Stimulated activated naive CD8-positive, alpha-beta T cell treated with anti-CD3 and anti-CD28 coated beads, Interleukin-15, amount 100 ng/mL, for 72 hours (primary cell): ENCODE results near the gene SNX7.

Experiments used
- ATAC-seq: fragments of 150-1000 bp; cut with Tn5 transposase; 2 replicates; pipeline ENCODE4 v1.10.0; 2021; ENCODE audit warnings: mild to moderate bottlenecking, moderate library complexity
- DNase-seq, 2 donors: peaks; one replicate each; pipeline ENCODE4 v3.0.0; 2021 to 2022
- H3K27ac Mint-ChIP-seq, 2 donors: one replicate each; pipeline ENCODE4 v1.8.0; 2022; ENCODE audit warnings: mild to moderate bottlenecking in 2 of 2, mixed read lengths in 2 of 2, moderate library complexity in 2 of 2
- H3K27me3 Mint-ChIP-seq: one replicate; pipeline ENCODE4 v1.8.0; 2022; ENCODE audit warnings: mixed read lengths
- H3K4me1 Mint-ChIP-seq: one replicate; pipeline ENCODE4 v1.8.0; 2022; ENCODE audit warnings: mild to moderate bottlenecking, mixed read lengths
- H3K4me3 Mint-ChIP-seq, 2 donors: one replicate each; pipeline ENCODE4 v1.8.0; 2022; ENCODE audit warnings: mild to moderate bottlenecking in 2 of 2, mixed read lengths in 2 of 2, moderate library complexity in 1 of 2
- H3K9me3 Mint-ChIP-seq, 2 donors: one replicate each; pipeline ENCODE4 v1.8.0; 2022; ENCODE audit warnings: mixed read lengths in 2 of 2

The SNX7 gene

GRCh38 chr1:98723574-98723973 is 62.1 kb downstream of the SNX7 start:
- H3K4me1 Mint-ChIP-seq = no peaks in the 10 kb centered on the region
- H3K4me3 Mint-ChIP-seq = no peak overlapping the region
- ATAC-seq (no peak), DNase-seq (no peak)
- H3K9me3 Mint-ChIP-seq = peaks cover 0 to 5% of the 10 kb centered on the region in 2 donors
- H3K27ac Mint-ChIP-seq = no peak overlapping the region
- H3K27me3 Mint-ChIP-seq = no peaks in the 10 kb centered on the region

DNA sequence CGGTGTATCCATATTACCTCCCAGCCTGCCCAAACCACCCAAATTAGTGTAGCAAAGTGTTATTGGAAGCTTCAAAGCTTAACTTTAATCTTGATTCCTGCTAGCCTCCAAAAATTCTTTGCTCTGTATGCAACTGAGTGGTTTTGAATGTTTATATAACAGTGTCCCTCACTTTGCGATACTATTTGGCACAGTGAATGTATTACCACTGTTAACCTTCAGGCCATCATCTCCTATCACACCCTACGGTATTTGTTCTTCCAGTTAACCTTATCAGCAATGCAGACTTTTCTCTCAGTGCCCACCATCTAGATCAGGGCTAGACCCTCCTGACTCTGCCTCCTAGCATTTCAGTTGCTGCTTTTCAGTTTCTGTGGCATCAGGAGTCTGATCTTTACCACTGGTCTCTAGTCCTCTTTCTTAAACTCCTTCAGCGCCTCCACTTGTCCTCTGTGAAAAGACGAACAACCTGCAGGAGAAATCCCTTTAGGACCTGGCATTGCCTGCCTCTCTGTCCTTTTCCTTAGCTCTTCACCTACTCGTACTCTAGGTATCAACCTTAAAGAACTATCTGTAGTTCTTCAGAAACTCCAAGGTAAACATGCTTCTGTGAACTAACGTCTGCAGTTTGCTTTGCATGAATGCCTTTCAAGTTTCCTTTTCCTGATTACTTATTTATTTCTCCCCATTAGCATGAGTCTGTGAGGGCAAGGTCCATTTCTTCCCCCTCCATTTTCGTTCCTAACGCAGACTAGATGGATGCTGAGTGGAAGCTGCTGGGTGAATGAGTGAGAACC is 71.7 kb downstream of the SNX7 start:
- DNase-seq = no peak
- Mint-ChIP-seq H3K4me1 (no peaks in the 10 kb centered on the region), H3K27ac (no peak overlapping the region), H3K27me3 (peaks cover 21% of the 10 kb centered on the region), H3K4me3 (no peak overlapping the region), H3K9me3 (no peaks in the 10 kb centered on the region)
- ATAC-seq = no peak

GRCh38 chr1:98733782-98734112 is 72.2 kb downstream of the SNX7 start:
- H3K27ac Mint-ChIP-seq = no peak overlapping the region
- DNase-seq (no peak), ATAC-seq (no peak)
- no peaks in the 10 kb centered on the region for H3K4me1 Mint-ChIP-seq
- H3K9me3 Mint-ChIP-seq = no peaks in the 10 kb centered on the region
- H3K4me3 Mint-ChIP-seq = no peak overlapping the region
- H3K27me3 Mint-ChIP-seq = peaks cover 21% of the 10 kb centered on the region

DNA sequence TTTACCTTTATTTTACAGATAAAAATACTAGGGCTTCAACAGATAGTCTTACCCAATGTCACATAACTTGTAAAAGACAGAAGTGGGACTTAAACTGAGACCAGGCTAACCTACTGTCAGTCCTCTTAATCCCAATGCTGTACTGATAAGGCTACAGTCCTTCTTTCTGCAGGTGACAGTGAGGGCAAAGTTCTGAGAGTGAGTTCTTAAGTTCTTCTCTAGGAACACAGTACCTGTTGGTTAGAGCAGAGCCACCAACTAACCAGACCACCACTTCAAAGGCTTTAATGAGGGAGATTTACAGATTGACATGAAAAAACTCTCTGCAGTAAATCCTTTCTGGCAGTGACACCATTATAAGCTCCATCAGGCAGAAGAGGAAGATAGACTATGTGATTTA is 74.2 kb downstream of the SNX7 start:
- Mint-ChIP-seq H3K4me3 (no peak overlapping the region), H3K27ac (no peak overlapping the region), H3K4me1 (no peaks in the 10 kb centered on the region), H3K27me3 (peaks cover 21% of the 10 kb centered on the region), H3K9me3 (no peaks in the 10 kb centered on the region)
- ATAC-seq (no peak), DNase-seq (no peak)

- ATAC-seq (no peak), DNase-seq (no peak)
- Mint-ChIP-seq H3K27ac (no peak overlapping the region), H3K4me1 (no peaks in the 10 kb centered on the region), H3K4me3 (no peak overlapping the region), H3K9me3 (no peaks in the 10 kb centered on the region), H3K27me3 (peaks cover 21% of the 10 kb centered on the region)
Measured at GRCh38 chr1:98737835-98738234, 76.3 kb downstream of the SNX7 start.

DNA sequence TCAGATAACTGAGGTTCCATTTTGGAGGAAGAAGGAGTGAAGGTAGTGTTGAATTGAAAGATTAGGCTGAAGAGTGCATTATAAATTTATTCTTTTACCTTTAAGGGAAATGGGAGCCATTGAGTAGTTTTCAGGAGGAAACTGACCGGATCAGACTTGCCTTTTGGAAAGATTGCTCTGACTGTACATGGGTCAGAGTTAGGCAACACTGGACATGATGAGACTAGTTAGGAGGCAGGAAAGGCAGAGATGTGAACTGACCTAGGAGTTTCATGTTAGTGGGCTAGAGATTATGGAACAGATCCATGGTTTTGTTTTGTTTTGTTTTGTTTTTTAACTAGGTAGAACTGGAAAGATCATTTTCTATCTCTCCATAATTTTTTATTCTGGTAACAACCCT is 78.2 kb downstream of the SNX7 start:
- ATAC-seq (no peak), DNase-seq (no peak)
- H3K27ac Mint-ChIP-seq = no peak overlapping the region
- H3K4me3 Mint-ChIP-seq = no peak overlapping the region
- peaks cover 13% of the 10 kb centered on the region for H3K27me3 Mint-ChIP-seq
- H3K9me3 Mint-ChIP-seq = no peaks in the 10 kb centered on the region
- no peaks in the 10 kb centered on the region for H3K4me1 Mint-ChIP-seq

DNA sequence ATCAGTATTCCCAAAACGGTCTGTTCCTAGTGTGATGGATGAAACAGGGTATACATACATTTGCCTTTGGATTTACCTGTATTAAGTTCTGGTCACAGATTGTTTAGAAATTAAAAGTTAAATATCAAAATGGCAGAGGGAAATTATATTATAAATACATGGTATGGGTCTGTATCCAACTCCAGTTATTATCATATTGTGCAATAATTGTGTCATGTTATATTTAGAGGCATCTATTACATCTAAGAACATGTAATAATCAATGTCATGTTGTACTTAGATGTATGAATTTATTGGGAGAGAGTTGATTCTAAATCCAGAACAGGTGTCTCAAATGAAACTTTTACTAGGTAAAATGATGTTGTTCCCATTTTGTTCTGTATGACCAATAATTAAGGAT is 79.6 kb downstream of the SNX7 start:
- H3K4me3 Mint-ChIP-seq = no peak overlapping the region
- no peaks in the 10 kb centered on the region for H3K4me1 Mint-ChIP-seq
- H3K27ac Mint-ChIP-seq = no peak overlapping the region
- H3K27me3 Mint-ChIP-seq = peaks cover 25% of the 10 kb centered on the region
- ATAC-seq (no peak), DNase-seq (no peak)
- H3K9me3 Mint-ChIP-seq = no peaks in the 10 kb centered on the region

- no peaks in the 10 kb centered on the region for H3K9me3 Mint-ChIP-seq
- DNase-seq = no peak
- H3K4me3 Mint-ChIP-seq = no peak overlapping the region
- H3K27me3 Mint-ChIP-seq = peaks cover 12% of the 10 kb centered on the region
- no peaks in the 10 kb centered on the region for H3K4me1 Mint-ChIP-seq
- ATAC-seq = no peak
- no peak overlapping the region for H3K27ac Mint-ChIP-seq
Measured at GRCh38 chr1:98749152-98749756, 87.7 kb downstream of the SNX7 start.

DNA sequence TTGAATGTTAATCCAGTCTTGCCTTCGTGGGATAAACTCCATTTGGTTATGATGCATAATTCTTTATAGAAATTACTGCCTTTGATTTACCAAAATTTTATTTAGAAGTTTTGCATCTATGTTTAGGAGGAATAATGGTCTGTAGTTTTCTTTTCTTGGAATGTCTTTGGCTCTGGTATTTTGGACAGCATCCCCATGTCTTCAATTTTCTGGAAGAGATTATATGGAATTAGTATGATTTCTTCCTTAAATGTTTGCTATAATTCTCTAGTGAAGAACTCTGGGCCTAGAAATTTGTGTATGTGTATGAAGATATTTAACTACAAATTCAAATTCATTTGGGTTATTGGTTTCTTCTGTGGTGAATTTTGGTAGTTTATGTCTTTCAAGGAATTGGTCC is 92.7 kb downstream of the SNX7 start:
- Mint-ChIP-seq H3K27ac (no peak overlapping the region), H3K4me1 (no peaks in the 10 kb centered on the region), H3K9me3 (no peaks in the 10 kb centered on the region), H3K4me3 (no peak overlapping the region), H3K27me3 (no peaks in the 10 kb centered on the region)
- DNase-seq (no peak), ATAC-seq (no peak)

DNA sequence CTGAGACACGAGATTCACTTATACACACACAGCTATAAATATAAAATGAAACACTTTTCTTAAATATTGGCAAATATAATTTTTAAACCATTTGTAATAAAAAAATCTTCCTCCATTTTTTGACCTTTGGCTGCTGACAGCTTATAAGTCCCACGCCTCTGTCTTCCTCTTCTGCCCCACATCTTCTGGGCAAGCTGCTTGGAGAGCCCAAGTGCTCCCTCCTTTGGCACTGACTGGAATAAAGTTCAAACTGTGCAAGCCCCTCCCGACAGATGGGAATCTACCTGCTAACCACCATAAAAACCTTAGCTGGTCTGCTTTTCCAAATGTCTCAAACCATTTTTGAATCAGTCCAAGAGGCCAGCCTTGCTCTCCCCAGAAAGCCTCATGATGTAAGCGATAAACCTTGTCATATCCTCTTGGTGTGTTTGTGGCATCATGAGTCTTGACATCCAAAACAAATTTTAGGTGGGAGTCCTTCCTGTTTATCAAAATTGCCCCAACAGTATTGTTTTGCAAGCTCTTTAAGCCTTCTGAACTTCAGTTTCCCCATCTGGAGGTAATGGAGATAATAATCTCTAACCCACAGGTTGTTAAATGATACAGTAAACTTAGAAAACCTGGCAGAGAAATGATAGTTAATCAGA is 99.8 kb downstream of the SNX7 start:
- ATAC-seq = no peak
- no peak for DNase-seq
- Mint-ChIP-seq H3K4me3 (no peak overlapping the region), H3K27ac (no peak overlapping the region), H3K4me1 (no peaks in the 10 kb centered on the region), H3K9me3 (no peaks in the 10 kb centered on the region), H3K27me3 (no peaks in the 10 kb centered on the region)

- no peaks in the 10 kb centered on the region for H3K27me3 Mint-ChIP-seq
- H3K4me3 Mint-ChIP-seq = no peak overlapping the region
- ATAC-seq (no peak), DNase-seq (no peak)
- no peak overlapping the region for H3K27ac Mint-ChIP-seq
- no peaks in the 10 kb centered on the region for H3K9me3 Mint-ChIP-seq
- no peaks in the 10 kb centered on the region for H3K4me1 Mint-ChIP-seq
Measured at GRCh38 chr1:98763488-98764150, 102.1 kb downstream of the SNX7 start.

DNA sequence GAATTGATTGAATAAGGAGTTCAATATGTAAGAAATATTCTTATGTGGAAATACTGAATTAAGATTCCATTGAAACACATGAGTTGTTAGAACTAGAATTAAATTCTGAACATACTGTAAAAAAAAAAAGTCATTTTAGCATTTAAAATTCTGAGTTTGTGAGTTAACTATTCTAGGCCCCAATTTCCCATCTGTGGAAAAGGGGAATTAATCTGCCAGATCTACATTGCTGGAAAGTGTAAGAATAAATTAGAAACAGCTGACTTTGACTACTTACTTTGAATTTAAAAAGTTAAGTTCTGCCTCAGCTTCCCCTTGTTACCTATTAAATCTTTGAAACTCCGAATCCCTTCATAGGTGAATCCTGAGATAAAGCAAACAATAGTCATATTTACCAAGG is 103.0 kb downstream of the SNX7 start:
- DNase-seq (no peak), ATAC-seq (no peak)
- Mint-ChIP-seq H3K4me1 (no peaks in the 10 kb centered on the region), H3K27me3 (no peaks in the 10 kb centered on the region), H3K9me3 (no peaks in the 10 kb centered on the region), H3K27ac (no peak overlapping the region), H3K4me3 (no peak overlapping the region)

GRCh38 chr1:98766255-98766654 is 104.7 kb downstream of the SNX7 start:
- ATAC-seq (no peak), DNase-seq (no peak)
- Mint-ChIP-seq H3K9me3 (no peaks in the 10 kb centered on the region), H3K27me3 (no peaks in the 10 kb centered on the region), H3K27ac (no peak overlapping the region), H3K4me3 (no peak overlapping the region), H3K4me1 (no peaks in the 10 kb centered on the region)

DNA sequence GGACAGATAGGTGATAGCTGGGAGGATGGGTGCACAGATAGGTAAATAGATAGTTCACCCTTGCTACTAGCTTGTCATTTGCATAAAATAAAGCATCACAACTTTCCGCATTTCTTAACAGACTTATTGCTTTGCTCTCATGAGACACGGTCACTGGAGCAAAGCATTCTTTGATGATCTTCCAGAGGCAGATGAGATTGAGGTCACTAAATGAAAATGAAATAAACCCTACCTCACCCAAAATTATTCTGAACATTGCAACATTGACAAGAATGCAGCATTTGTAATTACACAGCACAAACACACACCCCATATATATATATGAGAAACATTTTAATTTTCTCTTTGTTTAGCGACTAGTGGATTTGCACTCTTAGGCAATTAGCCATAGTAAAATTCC is 107.6 kb downstream of the SNX7 start:
- DNase-seq (no peak), ATAC-seq (no peak)
- H3K9me3 Mint-ChIP-seq = no peaks in the 10 kb centered on the region
- H3K4me1 Mint-ChIP-seq = no peaks in the 10 kb centered on the region
- H3K4me3 Mint-ChIP-seq = no peak overlapping the region
- H3K27ac Mint-ChIP-seq = no peak overlapping the region
- no peaks in the 10 kb centered on the region for H3K27me3 Mint-ChIP-seq

- no peak for DNase-seq
- no peaks in the 10 kb centered on the region for H3K27me3 Mint-ChIP-seq
- no peak for ATAC-seq
- H3K9me3 Mint-ChIP-seq = peaks cover 13 to 23% of the 10 kb centered on the region in 2 donors
- no peak overlapping the region for H3K27ac Mint-ChIP-seq
- no peak overlapping the region for H3K4me3 Mint-ChIP-seq
- H3K4me1 Mint-ChIP-seq = no peaks in the 10 kb centered on the region
Measured at GRCh38 chr1:98781906-98782305, 120.4 kb downstream of the SNX7 start.

DNA sequence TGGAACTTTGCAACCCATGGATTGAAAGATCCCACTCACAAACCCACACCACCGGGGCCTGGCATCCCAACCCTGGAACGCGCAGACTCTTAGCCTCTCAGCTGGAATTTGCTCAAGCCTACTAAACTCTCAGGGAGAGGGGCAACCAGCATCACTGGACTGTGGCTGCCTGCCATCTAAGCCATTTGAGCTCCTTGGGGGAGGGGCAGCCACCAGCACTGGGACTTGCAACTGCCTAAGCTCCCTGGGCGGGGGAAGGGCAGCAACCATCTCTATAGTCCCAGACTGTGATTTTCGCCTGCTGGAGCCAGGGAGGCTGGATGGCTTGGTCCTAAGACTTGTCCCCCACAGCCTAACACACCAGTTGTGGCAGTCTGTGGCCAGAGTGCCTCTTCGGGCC is 122.3 kb downstream of the SNX7 start:
- Mint-ChIP-seq H3K9me3 (peaks cover 16 to 28% of the 10 kb centered on the region in 2 donors), H3K4me1 (no peaks in the 10 kb centered on the region), H3K4me3 (no peak overlapping the region), H3K27me3 (no peaks in the 10 kb centered on the region), H3K27ac (no peak overlapping the region)
- ATAC-seq (no peak), DNase-seq (no peak)
